Transverse colon (tissue), 3 donors: ENCODE results near the gene TUFT1.

Experiments used
- CTCF ChIP-seq, 5 experiments: fragments of 200-600 bp in 3 of 5; fragments of 450-650 bp in 2 of 5; sonication (generic) in 3 of 5; IDR thresholded peaks; 1 replicate in 2 of 5; 2 replicates in 3 of 5; pipeline ENCODE4 v1.5.1; 2016 to 2017; ENCODE audit warnings: antibody characterized with exemption in 5 of 5, inconsistent platforms in 3 of 5, mild to moderate bottlenecking in 2 of 5, moderate library complexity in 1 of 5
- EP300 ChIP-seq: sonication (generic); formaldehyde crosslinking; IDR thresholded peaks from one replicate; pipeline ENCODE4 v1.6.1; 2017; ENCODE audit warnings: antibody characterized with exemption, low read depth
- POLR2A ChIP-seq: fragments of 450-650 bp; IDR thresholded peaks from one replicate; pipeline ENCODE4 v1.6.1; 2016; ENCODE audit warnings: antibody characterized with exemption, mild to moderate bottlenecking, moderate library complexity

- TF ChIP-seq CTCF (IDR thresholded peaks at IDR 0.05) (no peak), POLR2A (no peak), EP300 (no peak)
These were observed 3.0 kb upstream of the TUFT1 start for GRCh38 chr1:151537112-151537511.
